ENCODE results near the gene USP21.

Gene USP21

DNA sequence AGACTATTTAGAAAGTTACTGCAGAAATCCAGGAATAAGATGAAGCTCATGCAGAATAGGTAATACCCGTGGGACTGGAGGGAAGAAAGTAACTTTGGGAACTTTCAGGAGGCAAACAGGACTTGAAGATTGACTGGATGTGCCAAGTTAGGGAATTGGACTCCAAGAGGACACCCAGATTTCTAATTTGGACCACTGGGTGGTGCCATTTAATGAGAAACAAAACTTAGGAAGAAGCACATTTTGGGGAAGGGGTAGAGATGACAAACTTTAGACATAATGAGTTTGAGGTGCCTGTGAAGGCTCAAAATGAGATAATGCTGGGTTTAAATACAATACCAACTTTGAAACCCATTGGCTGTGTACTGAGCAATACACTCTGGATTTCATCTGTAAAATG lies 21.3 kb downstream of the USP21 start:
- no peaks in the 10 kb centered on the region for H3K9me3 ChIP-seq
- H3K4me1 ChIP-seq: no peaks in the 10 kb centered on the region; the same call in 1 of the 2 replicates
- peaks cover under 1% of the 10 kb centered on the region; the same call in 1 of the 2 replicates for H3K36me3 ChIP-seq
- H3K4me3 ChIP-seq (ENCODE audit: low read depth, low read length): no peak overlapping the region
- no peaks in the 10 kb centered on the region for H3K27me3 ChIP-seq
- DNase-seq: no peak
- TF ChIP-seq, protein P1, sequence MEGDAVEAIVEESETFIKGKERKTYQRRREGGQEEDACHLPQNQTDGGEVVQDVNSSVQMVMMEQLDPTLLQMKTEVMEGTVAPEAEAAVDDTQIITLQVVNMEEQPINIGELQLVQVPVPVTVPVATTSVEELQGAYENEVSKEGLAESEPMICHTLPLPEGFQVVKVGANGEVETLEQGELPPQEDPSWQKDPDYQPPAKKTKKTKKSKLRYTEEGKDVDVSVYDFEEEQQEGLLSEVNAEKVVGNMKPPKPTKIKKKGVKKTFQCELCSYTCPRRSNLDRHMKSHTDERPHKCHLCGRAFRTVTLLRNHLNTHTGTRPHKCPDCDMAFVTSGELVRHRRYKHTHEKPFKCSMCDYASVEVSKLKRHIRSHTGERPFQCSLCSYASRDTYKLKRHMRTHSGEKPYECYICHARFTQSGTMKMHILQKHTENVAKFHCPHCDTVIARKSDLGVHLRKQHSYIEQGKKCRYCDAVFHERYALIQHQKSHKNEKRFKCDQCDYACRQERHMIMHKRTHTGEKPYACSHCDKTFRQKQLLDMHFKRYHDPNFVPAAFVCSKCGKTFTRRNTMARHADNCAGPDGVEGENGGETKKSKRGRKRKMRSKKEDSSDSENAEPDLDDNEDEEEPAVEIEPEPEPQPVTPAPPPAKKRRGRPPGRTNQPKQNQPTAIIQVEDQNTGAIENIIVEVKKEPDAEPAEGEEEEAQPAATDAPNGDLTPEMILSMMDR (IDR thresholded peaks at IDR 0.05; ENCODE audit: low read depth, low read length): peak; percentile 44

DNA sequence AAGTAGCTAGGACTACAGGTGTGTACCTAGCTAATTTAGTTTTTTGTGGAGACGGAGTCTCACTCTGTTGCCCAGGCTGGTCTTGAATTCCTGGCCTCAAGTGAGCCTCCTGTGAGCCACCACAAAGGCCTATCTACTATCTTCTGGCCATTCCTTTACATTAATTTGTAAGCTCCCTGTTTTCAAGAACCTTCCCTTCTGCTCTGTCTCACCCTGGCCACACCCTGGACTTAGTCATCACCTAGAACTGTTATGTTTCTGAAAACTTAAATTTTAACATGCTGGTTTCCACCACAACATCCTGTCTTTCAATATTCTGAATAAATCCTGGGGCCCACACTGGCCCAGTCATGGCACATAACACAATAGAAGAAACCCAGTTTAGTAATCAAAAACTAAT lies 22.9 kb downstream of the USP21 start:
- H3K4me1 ChIP-seq: no peaks in the 10 kb centered on the region; the same call in 1 of the 2 replicates
- no peak overlapping the region for H3K4me3 ChIP-seq (ENCODE audit: low read depth, low read length)
- H3K27me3 ChIP-seq: no peaks in the 10 kb centered on the region
- no peaks in the 10 kb centered on the region for H3K9me3 ChIP-seq
- DNase-seq: no peak
- no peaks in the 10 kb centered on the region for H3K36me3 ChIP-seq
- TF ChIP-seq, protein P1 (IDR thresholded peaks at IDR 0.05; ENCODE audit: low read depth, low read length): no peak

DNA sequence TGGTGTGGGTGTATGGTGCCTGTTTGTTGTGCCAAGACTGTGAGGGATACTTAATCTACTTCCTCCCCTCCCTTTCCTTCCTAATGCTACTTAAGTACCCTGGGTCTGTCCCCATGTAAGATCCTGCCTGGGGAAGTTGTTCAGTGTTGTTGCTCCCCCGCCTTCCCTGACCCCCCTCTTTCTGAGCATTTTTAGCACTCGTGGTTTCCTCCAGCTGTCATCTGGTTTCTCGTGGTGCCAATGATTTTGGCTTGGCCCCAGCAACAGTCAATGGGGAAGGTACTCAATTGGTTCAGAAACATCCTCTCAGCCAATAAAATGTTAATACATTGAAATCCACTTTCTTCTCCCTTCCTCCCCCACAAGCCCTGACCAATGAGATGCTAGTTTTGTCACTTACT lies 26.0 kb downstream of the USP21 start:
- TF ChIP-seq, protein P1 (IDR thresholded peaks at IDR 0.05; ENCODE audit: low read depth, low read length): no peak
- H3K27me3 ChIP-seq: no peaks in the 10 kb centered on the region
- H3K36me3 ChIP-seq: no peaks in the 10 kb centered on the region
- no peaks in the 10 kb centered on the region; the same call in 1 of the 2 replicates for H3K4me1 ChIP-seq
- H3K4me3 ChIP-seq (ENCODE audit: low read depth, low read length): no peak overlapping the region
- DNase-seq: peak; percentile 37
- H3K9me3 ChIP-seq: no peaks in the 10 kb centered on the region

DNA sequence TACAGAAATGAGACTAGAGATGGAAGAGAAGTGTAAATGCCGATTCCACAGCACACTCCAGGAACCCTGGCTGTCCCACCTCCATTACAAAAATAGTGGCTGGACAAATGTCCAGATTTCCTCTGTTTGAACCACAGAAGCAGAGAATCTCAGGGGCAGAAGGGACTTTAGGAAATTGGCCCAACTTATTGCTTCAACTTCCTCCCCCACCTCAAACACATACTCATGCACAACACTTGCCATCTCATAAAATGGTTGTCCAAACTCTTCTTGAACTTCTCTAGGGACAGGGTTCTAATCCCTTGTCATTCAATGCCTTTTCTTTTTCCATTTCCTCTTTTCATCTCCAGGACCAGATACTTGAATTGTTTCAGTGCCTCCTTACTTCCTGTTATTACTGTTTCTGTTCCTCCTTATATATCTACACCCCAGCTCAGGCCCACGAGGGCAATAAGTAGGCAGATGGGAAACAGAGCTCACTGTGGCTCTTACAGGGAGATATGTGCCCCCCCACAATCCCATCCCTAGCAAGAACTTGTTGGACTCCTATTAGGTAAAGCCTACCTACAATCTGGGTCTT lies 26.5 kb downstream of the USP21 start:
- TF ChIP-seq, protein P1 (IDR thresholded peaks at IDR 0.05; ENCODE audit: low read depth, low read length): no peak
- no peaks in the 10 kb centered on the region; the same call in 1 of the 2 replicates for H3K4me1 ChIP-seq
- H3K36me3 ChIP-seq: no peaks in the 10 kb centered on the region
- no peaks in the 10 kb centered on the region for H3K27me3 ChIP-seq
- no peak for DNase-seq
- no peak overlapping the region for H3K4me3 ChIP-seq (ENCODE audit: low read depth, low read length)
- no peaks in the 10 kb centered on the region for H3K9me3 ChIP-seq

DNA sequence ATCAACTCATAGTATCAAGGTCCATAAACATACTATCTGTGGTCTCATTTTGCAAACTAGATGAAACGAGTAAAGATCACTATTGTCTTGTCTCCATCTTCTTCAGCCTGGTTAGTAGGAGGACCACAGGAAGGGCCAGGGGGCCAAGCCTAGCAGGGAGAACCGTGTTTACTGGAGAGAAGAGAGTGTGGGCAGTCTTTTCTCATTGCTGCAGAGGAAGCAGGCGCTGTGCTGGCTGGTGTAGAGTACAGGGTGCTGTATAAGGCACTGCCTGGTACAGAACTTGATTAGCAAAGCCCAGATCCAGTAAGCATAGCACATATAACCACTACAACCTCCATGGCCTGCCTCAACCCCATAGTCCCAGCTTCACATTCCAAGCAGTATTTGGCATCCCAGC lies 28.0 kb downstream of the USP21 start:
- no peak for DNase-seq
- Histone ChIP-seq H3K36me3 (no peaks in the 10 kb centered on the region), H3K4me1 (no peaks in the 10 kb centered on the region; the same call in 1 of the 2 replicates), H3K9me3 (no peaks in the 10 kb centered on the region), H3K27me3 (no peaks in the 10 kb centered on the region), H3K4me3 (ENCODE audit: low read depth, low read length) (no peak overlapping the region)
- TF ChIP-seq, protein P1 (IDR thresholded peaks at IDR 0.05; ENCODE audit: low read depth, low read length): no peak

DNA sequence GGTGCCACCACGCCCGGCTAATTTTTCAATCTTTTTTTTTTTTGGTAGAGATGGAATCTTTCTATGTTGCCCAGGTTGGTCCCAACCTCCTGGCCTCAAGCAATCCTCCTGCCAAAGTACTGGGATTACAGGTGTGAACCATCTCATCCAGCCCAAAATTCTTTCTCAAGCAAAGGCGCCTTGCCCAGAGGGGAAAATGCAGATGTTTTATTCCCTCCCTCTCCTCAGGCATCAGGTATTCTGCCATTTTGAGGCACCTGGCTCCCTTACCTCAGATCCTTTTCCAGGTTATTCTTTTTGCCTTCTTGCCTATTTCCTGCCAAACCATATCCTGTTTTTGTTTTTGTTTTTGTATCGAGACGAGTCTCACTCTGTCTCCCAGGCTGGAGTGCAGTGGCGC lies 29.1 kb downstream of the USP21 start:
- H3K27me3 ChIP-seq: no peaks in the 10 kb centered on the region
- H3K4me1 ChIP-seq: peaks cover 5% of the 10 kb centered on the region; the same call in 1 of the 2 replicates
- DNase-seq: no peak
- no peaks in the 10 kb centered on the region for H3K36me3 ChIP-seq
- no peaks in the 10 kb centered on the region for H3K9me3 ChIP-seq
- H3K4me3 ChIP-seq (ENCODE audit: low read depth, low read length): no peak overlapping the region
- TF ChIP-seq, protein P1 (IDR thresholded peaks at IDR 0.05; ENCODE audit: low read depth, low read length): no peak

Data from BE2C (cell line).